ENCODE data around the gene SLC4A7. TPM values are rescaled to one million over a fixed set of nuclear protein-coding genes. Genes with fewer than 3 reads are reported as not detected.
"Not testable (repeated sequence)": the region's sequence is repeated elsewhere in the genome, so short reads cannot be mapped to it uniquely, and the experiment has no call there.

Gene SLC4A7
- total and polyA plus RNA-seq, 3 donors from 2014 or later, result 17.7 to 46.6 (median 43.2) TPM

- DNase-seq, result no peak
- TF ChIP-seq POLR2A (IDR thresholded peaks at IDR 0.05) (no peak), CTCF (IDR thresholded peaks at IDR 0.05) (no peak)
- Histone ChIP-seq H3K36me3 (ENCODE audit: low read depth, missing control alignments) (no peaks in the 10 kb centered on the region), H3K4me3 (no peak overlapping the region), H3K4me1 (no peaks in the 10 kb centered on the region), H3K9me3 (no peaks in the 10 kb centered on the region), H3K27ac (no peak overlapping the region), H3K27me3 (no peaks in the 10 kb centered on the region)
- intact Hi-C loops (cut with DNase I; ENCODE audit: low total_unique reads), result no loop called here
- WGBS, 2 donors, result 56 to 85% methylated on average over 1 of the region's 1 CpG
Observed at GRCh38 chr3:27426926-27427325, 57.3 kb downstream of the SLC4A7 start.

- intact Hi-C loops (cut with DNase I; ENCODE audit: low total_unique reads), result no loop called here
- no peak overlapping the region for H3K4me3 ChIP-seq
- no peaks in the 10 kb centered on the region for H3K36me3 ChIP-seq (ENCODE audit: low read depth, missing control alignments)
- H3K27ac ChIP-seq, result no peak overlapping the region
- WGBS, 2 donors, result 89 to 90% methylated on average over 8 of the region's 8 CpGs
- TF ChIP-seq POLR2A (IDR thresholded peaks at IDR 0.05) (no peak), CTCF (IDR thresholded peaks at IDR 0.05) (no peak)
- H3K4me1 ChIP-seq, result no peaks in the 10 kb centered on the region
- no peaks in the 10 kb centered on the region for H3K27me3 ChIP-seq
- DNase-seq, result no peak
- no peaks in the 10 kb centered on the region for H3K9me3 ChIP-seq
Observed at GRCh38 chr3:27425896-27426565, 58.2 kb downstream of the SLC4A7 start.

GRCh38 chr3:27424812-27425521 is 59.2 kb downstream of the SLC4A7 start:
- not testable (repeated sequence) for H3K27me3 ChIP-seq
- WGBS, 2 donors, result 93 to 95% methylated on average over 13 of the region's 13 CpGs

GRCh38 chr3:27423463-27423862 is 60.7 kb downstream of the SLC4A7 start:
- DNase-seq, result no peak
- Histone ChIP-seq H3K27ac (no peak overlapping the region), H3K4me3 (no peak overlapping the region), H3K36me3 (ENCODE audit: low read depth, missing control alignments) (no peaks in the 10 kb centered on the region), H3K27me3 (no peaks in the 10 kb centered on the region), H3K4me1 (no peaks in the 10 kb centered on the region), H3K9me3 (no peaks in the 10 kb centered on the region)
- intact Hi-C loops (cut with DNase I; ENCODE audit: low total_unique reads), result no loop called here
- TF ChIP-seq CTCF (IDR thresholded peaks at IDR 0.05) (no peak), POLR2A (IDR thresholded peaks at IDR 0.05) (no peak)
- WGBS, 2 donors, result 88 to 94% methylated on average over 5 of the region's 5 CpGs

More at GRCh38 chr3:27424812-27425521, 59.2 kb downstream of the SLC4A7 start:
- H3K9me3 ChIP-seq; H3K36me3 ChIP-seq (ENCODE audit: low read depth, missing control alignments); H3K4me1 ChIP-seq; H3K4me3 ChIP-seq; intact Hi-C loops (cut with DNase I; ENCODE audit: low total_unique reads); DNase-seq; H3K27ac ChIP-seq: not testable (repeated sequence)

- Histone ChIP-seq H3K9me3 (no peaks in the 10 kb centered on the region), H3K27ac (no peak overlapping the region), H3K36me3 (ENCODE audit: low read depth, missing control alignments) (no peaks in the 10 kb centered on the region), H3K4me1 (no peaks in the 10 kb centered on the region), H3K4me3 (no peak overlapping the region), H3K27me3 (no peaks in the 10 kb centered on the region)
- no peak for DNase-seq
- TF ChIP-seq CTCF (IDR thresholded peaks at IDR 0.05) (no peak), POLR2A (IDR thresholded peaks at IDR 0.05) (no peak)
- intact Hi-C loops (cut with DNase I; ENCODE audit: low total_unique reads), result no loop called here
- 93 to 97% methylated on average over 2 of the region's 2 CpGs for WGBS, 2 donors
Observed at GRCh38 chr3:27422617-27423016, 61.6 kb downstream of the SLC4A7 start.
